SK-N-SH (cell line): ENCODE measurements around the gene CD93. TPM values are rescaled to one million over a fixed set of nuclear protein-coding genes. Genes with fewer than 3 reads are reported as not detected.

Experiments used
- CTCF ChIA-PET: fragments of 300-600, 350-600 bp; formaldehyde crosslinking; extraction: SDS; loops from one replicate; lab custom pipeline; 2021; lab: Yijun Ruan, JAX
- POLR2A ChIA-PET: fragments of 350-600 bp; sonication (Branson Sonifier 250); formaldehyde crosslinking; extraction: SDS; loops from one replicate; lab custom pipeline; 2020; ENCODE audit warnings: antibody characterized with exemption, inconsistent platforms; lab: Yijun Ruan, JAX
- DNase-seq: peaks from one replicate; pipeline ENCODE4 v3.0.0; 2012
- H2AFZ ChIP-seq: fragments of 200-600 bp; sonication (generic); 2 replicates; pipeline ENCODE4 v1.8.1; 2016; ENCODE audit warnings: antibody characterized with exemption, mild to moderate bottlenecking, low read depth
- H3F3A ChIP-seq: fragments of 200-600 bp; sonication (generic); replicated peaks from 2 replicates; pipeline ENCODE3; 2016; ENCODE audit warnings: antibody characterized with exemption, mild to moderate bottlenecking; ENCODE audit not compliant: insufficient read depth
- H3K27ac ChIP-seq, 2 experiments: fragments of 200-500 bp in 1 of 2; fragments of 200-600 bp in 1 of 2; sonication (Bioruptor generic) in 1 of 2; sonication (generic), shearing (Covaris generic) in 1 of 2; 2 replicates each; pipeline versions ENCODE4 v1.5.1 to v1.6.1; 2014 to 2016; ENCODE audit warnings: low read depth in 2 of 2, inconsistent platforms in 1 of 2, low read length in 1 of 2, mild to moderate bottlenecking in 1 of 2, mixed read lengths in 1 of 2
- H3K27me3 ChIP-seq: fragments of 200-600 bp; sonication (generic), shearing (Covaris generic); 2 replicates; pipeline ENCODE4 v1.6.1; 2016; ENCODE audit warnings: mixed run types; ENCODE audit not compliant: insufficient read depth
- H3K36me3 ChIP-seq, 2 experiments: fragments of 200-500 bp in 1 of 2; fragments of 200-600 bp in 1 of 2; sonication (Bioruptor generic) in 1 of 2; sonication (generic) in 1 of 2; replicated peaks in 1 of 2; 2 replicates each; pipeline versions ENCODE3 to v1.5.1; 2014 to 2016; ENCODE audit warnings: low read length in 1 of 2, mild to moderate bottlenecking in 1 of 2; ENCODE audit not compliant: insufficient read depth in 2 of 2, control insufficient read depth in 1 of 2
- H3K4me1 ChIP-seq, 2 experiments: fragments of 200-500 bp in 1 of 2; fragments of 200-600 bp in 1 of 2; sonication (Bioruptor generic) in 1 of 2; sonication (generic), shearing (Covaris generic) in 1 of 2; 2 replicates each; pipeline versions ENCODE4 v1.5.1 to v1.6.1; 2014 to 2016; ENCODE audit warnings: low read depth in 1 of 2, low read length in 1 of 2, mixed run types in 1 of 2; ENCODE audit not compliant: insufficient read depth in 2 of 2, control insufficient read depth in 1 of 2
- H3K4me2 ChIP-seq: fragments of 200-600 bp; sonication (generic), shearing (Covaris generic); 2 replicates; pipeline ENCODE4 v1.6.1; 2017; ENCODE audit warnings: mixed run types
- H3K4me3 ChIP-seq, 2 experiments: fragments of 200-500 bp in 1 of 2; fragments of 200-600 bp in 1 of 2; sonication (Bioruptor generic) in 1 of 2; sonication (generic), shearing (Covaris generic) in 1 of 2; 2 replicates each; pipeline versions ENCODE4 v1.5.1 to v1.8.1; 2014 to 2016; ENCODE audit warnings: low read depth in 2 of 2, inconsistent platforms in 1 of 2, low read length in 1 of 2, mild to moderate bottlenecking in 1 of 2, mixed read lengths in 1 of 2, moderate library complexity in 1 of 2
- H3K79me2 ChIP-seq: fragments of 200-600 bp; sonication (generic); 2 replicates; pipeline ENCODE4 v1.8.1; 2017; ENCODE audit warnings: mild to moderate bottlenecking; ENCODE audit not compliant: insufficient read depth
- H3K9ac ChIP-seq: fragments of 200-600 bp; sonication (generic); 2 replicates; pipeline ENCODE4 v1.6.1; 2017; ENCODE audit warnings: mixed run types
- H3K9me2 ChIP-seq: fragments of 200-600 bp; sonication (generic); 2 replicates; pipeline ENCODE4 v1.6.1; 2017; ENCODE audit warnings: mixed run types
- H3K9me3 ChIP-seq: fragments of 200-600 bp; sonication (generic); 2 replicates; pipeline ENCODE4 v1.6.1; 2017; ENCODE audit warnings: mixed run types, mild to moderate bottlenecking, moderate library complexity
- H4K20me1 ChIP-seq: fragments of 200-600 bp; sonication (generic); 2 replicates; pipeline ENCODE4 v1.6.1; 2017; ENCODE audit warnings: mild to moderate bottlenecking, mixed run types; ENCODE audit not compliant: insufficient read depth
- ELF1 ChIP-seq: IDR thresholded peaks from 2 replicates; pipeline ENCODE4 v1.4.0; 2012
- EZH2phosphoT487 ChIP-seq: fragments of 200-600 bp; sonication (generic); IDR thresholded peaks from 2 replicates; pipeline ENCODE4 v1.6.1; 2017; ENCODE audit warnings: low read depth, mixed run types, mild to moderate bottlenecking, antibody characterized with exemption, moderate library complexity, borderline replicate concordance
- FOSL2 ChIP-seq: IDR thresholded peaks from 2 replicates; pipeline ENCODE4 v1.4.0; 2012; ENCODE audit warnings: low read depth, mild to moderate bottlenecking, moderate library complexity, borderline replicate concordance
- FOXJ3 ChIP-seq: sonication (generic); formaldehyde crosslinking; IDR thresholded peaks from 2 replicates; pipeline ENCODE4 v1.5.1; 2020; ENCODE audit warnings: mild to moderate bottlenecking, missing genetic modification reagents
- FOXM1 ChIP-seq: IDR thresholded peaks from 2 replicates; pipeline ENCODE4 v1.4.0; 2012; ENCODE audit warnings: low read depth, mild to moderate bottlenecking
- JUND ChIP-seq: IDR thresholded peaks from 2 replicates; pipeline ENCODE4 v1.4.0; 2012
- MXI1 ChIP-seq: IDR thresholded peaks from 2 replicates; pipeline ENCODE4 v1.6.1; 2012; ENCODE audit warnings: mild to moderate bottlenecking, low read depth, low read length, improper control_type of control experiment
- NFIC ChIP-seq: IDR thresholded peaks from 2 replicates; pipeline ENCODE4 v1.4.0; 2012; ENCODE audit warnings: borderline replicate concordance
- NRF1 ChIP-seq: IDR thresholded peaks from 2 replicates; pipeline ENCODE4 v1.6.1; 2012; ENCODE audit warnings: low read depth, mild to moderate bottlenecking, low read length
- POLR2AphosphoS5 ChIP-seq: IDR thresholded peaks from 2 replicates; pipeline ENCODE4 v1.6.1; 2012; ENCODE audit warnings: low read depth, low read length
- RAD21 ChIP-seq: IDR thresholded peaks from 2 replicates; pipeline ENCODE4 v1.6.1; 2012; ENCODE audit warnings: mild to moderate bottlenecking, low read length
- RCOR1 ChIP-seq: fragments of 150-350 bp; IDR thresholded peaks from 2 replicates; pipeline ENCODE4 v1.6.1; 2017; ENCODE audit warnings: antibody characterized with exemption, low read length
- RFX5 ChIP-seq: IDR thresholded peaks from 2 replicates; pipeline ENCODE4 v1.6.1; 2012; ENCODE audit warnings: mild to moderate bottlenecking, improper control_type of control experiment, low read length
- RXRA ChIP-seq: IDR thresholded peaks from 2 replicates; pipeline ENCODE4 v1.4.0; 2012; ENCODE audit warnings: low read depth, mild to moderate bottlenecking, borderline replicate concordance
- SIN3A ChIP-seq: IDR thresholded peaks from 2 replicates; pipeline ENCODE4 v1.6.1; 2012; ENCODE audit warnings: low read depth, mild to moderate bottlenecking, low read length, moderate library complexity, borderline replicate concordance
- TAF1 ChIP-seq: IDR thresholded peaks from 2 replicates; pipeline ENCODE4 v1.6.1; 2012; ENCODE audit warnings: low read depth, mild to moderate bottlenecking, low read length, moderate library complexity, borderline replicate concordance
- TCF12 ChIP-seq: IDR thresholded peaks from 2 replicates; pipeline ENCODE4 v1.4.0; 2012
- YY1 ChIP-seq: IDR thresholded peaks from 2 replicates; pipeline ENCODE4 v1.4.0; 2012; ENCODE audit warnings: low read depth, mild to moderate bottlenecking
- WGBS: methylation state at CpG from one replicate; pipeline ENCODE4 v1.1.6; 2017; ENCODE audit warnings: low lambda C conversion rate; 5-methylcytosine and 5-hydroxymethylcytosine counted together
- polyA plus RNA-seq, 3 experiments: library from polyadenylated mRNA; depleted of rRNA; stranded (reverse); fragments of >200 nt; gene quantifications; 2 replicates each; pipeline ENCODE4 v1.2.3, GENCODE V29; 2012
- TF ChIP-seq, protein P1 (sequence below): fragments of 200-600 bp; sonication (generic); IDR thresholded peaks from 2 replicates; pipeline ENCODE4 v1.6.1; 2017; ENCODE audit warnings: antibody characterized with exemption, mild to moderate bottlenecking, moderate library complexity
- TF ChIP-seq, protein P2 (sequence below): fragments of 150-350 bp; IDR thresholded peaks from 2 replicates; pipeline ENCODE4 v1.6.1; 2016; ENCODE audit warnings: mild to moderate bottlenecking, low read depth, low read length
- TF ChIP-seq, protein P3 (sequence below): fragments of 150-350 bp; IDR thresholded peaks from 2 replicates; pipeline ENCODE4 v1.6.1; 2017; ENCODE audit warnings: antibody characterized with exemption, low read length, low read depth, borderline replicate concordance

CD93 gene
- polyA plus RNA-seq, 1 of the 3 experiments (the other 2 are of a cell fraction), result 0.03 TPM

DNA sequence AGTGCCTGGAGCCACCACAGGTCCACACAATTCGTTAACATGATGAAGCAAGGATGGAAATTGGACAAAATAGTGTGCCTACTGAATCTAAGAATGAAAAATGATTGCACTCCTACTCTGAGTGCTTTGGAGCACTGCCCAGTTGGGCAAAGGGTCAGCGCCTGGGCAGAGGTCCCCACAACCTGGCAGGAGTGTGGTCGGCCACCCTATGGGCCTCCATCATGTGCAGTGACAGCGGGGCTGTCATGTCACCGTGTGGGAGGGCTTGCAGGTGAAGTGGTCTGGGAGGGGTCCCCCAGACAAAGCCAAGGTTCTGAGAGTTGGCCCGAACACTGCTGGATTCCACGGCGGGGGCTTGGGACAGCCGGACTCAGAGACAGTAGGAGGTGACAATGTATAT, 36.2 kb upstream of the CD93 start:
- Histone ChIP-seq H3K79me2 (no peaks in the 10 kb centered on the region), H3K27ac (no peak overlapping the region), H3K4me3 (no peak overlapping the region), H4K20me1 (no peaks in the 10 kb centered on the region), H3K9ac (no peak overlapping the region), H3K9me2 (no peaks in the 10 kb centered on the region), H3K36me3 (no peaks in the 10 kb centered on the region), H3K4me2 (no peak overlapping the region), H2AFZ (no peak overlapping the region), H3K9me3 (no peaks in the 10 kb centered on the region), H3F3A (no peaks in the 10 kb centered on the region), H3K4me1 (no peaks in the 10 kb centered on the region), H3K27me3 (peaks cover 18% of the 10 kb centered on the region; the same call in 1 of the 2 replicates)
- 51% methylated on average over 4 of the region's 9 CpGs for WGBS
- TF ChIP-seq EZH2phosphoT487 (no peak), RFX5 (no peak), RAD21 (no peak), RCOR1 (no peak), POLR2AphosphoS5 (no peak), FOXM1 (no peak), YY1 (no peak), TCF12 (no peak), SIN3A (no peak), RXRA (no peak), MXI1 (no peak)
- TF ChIP-seq, protein P1, sequence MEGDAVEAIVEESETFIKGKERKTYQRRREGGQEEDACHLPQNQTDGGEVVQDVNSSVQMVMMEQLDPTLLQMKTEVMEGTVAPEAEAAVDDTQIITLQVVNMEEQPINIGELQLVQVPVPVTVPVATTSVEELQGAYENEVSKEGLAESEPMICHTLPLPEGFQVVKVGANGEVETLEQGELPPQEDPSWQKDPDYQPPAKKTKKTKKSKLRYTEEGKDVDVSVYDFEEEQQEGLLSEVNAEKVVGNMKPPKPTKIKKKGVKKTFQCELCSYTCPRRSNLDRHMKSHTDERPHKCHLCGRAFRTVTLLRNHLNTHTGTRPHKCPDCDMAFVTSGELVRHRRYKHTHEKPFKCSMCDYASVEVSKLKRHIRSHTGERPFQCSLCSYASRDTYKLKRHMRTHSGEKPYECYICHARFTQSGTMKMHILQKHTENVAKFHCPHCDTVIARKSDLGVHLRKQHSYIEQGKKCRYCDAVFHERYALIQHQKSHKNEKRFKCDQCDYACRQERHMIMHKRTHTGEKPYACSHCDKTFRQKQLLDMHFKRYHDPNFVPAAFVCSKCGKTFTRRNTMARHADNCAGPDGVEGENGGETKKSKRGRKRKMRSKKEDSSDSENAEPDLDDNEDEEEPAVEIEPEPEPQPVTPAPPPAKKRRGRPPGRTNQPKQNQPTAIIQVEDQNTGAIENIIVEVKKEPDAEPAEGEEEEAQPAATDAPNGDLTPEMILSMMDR, result no peak
- CTCF ChIA-PET, result no interaction called here
- DNase-seq, result no peak
- POLR2A ChIA-PET, result no interaction called here

DNA sequence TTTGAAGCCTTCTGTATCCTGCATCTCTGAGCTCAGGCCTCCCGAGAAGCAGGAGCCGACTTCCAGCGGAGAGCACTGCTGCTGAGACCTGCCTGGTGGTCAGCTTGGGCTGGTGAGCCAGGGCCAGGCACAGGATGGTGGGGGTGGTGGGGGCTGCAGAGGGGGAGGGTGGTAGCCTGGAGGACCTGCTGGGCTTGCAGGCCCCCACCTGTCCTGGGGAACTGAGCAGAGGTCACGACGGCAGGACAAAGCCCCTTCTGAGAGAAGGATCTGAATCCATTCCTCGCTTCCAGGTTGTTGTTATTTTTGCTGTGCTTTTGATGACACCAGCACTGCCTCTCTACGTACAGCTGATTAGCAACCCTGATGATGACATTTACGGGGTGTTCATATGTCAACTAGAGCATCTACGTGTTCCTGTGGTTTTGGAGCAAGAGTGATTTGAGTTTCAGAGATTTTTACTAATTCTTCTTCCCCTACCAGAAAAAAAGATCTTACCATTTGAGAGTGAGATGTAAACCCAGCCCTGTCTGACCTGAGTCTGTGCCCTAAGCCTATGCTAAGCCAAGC, 35.7 kb upstream of the CD93 start:
- ChIA-PET POLR2A (no interaction called here), CTCF (no interaction called here)
- no peaks in the 10 kb centered on the region for H3K36me3 ChIP-seq
- H3K9me2 ChIP-seq, result no peaks in the 10 kb centered on the region
- H3K4me2 ChIP-seq, result no peak overlapping the region
- TF ChIP-seq, protein P2, sequence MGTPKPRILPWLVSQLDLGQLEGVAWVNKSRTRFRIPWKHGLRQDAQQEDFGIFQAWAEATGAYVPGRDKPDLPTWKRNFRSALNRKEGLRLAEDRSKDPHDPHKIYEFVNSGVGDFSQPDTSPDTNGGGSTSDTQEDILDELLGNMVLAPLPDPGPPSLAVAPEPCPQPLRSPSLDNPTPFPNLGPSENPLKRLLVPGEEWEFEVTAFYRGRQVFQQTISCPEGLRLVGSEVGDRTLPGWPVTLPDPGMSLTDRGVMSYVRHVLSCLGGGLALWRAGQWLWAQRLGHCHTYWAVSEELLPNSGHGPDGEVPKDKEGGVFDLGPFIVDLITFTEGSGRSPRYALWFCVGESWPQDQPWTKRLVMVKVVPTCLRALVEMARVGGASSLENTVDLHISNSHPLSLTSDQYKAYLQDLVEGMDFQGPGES, result no peak
- TF ChIP-seq NFIC, result no peak
- TF ChIP-seq FOXJ3 (CRISPR knock-in tag), result no peak
- TF ChIP-seq, protein P1, result no peak
- TF ChIP-seq, protein P3, sequence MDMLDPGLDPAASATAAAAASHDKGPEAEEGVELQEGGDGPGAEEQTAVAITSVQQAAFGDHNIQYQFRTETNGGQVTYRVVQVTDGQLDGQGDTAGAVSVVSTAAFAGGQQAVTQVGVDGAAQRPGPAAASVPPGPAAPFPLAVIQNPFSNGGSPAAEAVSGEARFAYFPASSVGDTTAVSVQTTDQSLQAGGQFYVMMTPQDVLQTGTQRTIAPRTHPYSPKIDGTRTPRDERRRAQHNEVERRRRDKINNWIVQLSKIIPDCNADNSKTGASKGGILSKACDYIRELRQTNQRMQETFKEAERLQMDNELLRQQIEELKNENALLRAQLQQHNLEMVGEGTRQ, result no peak
- no peak for TF ChIP-seq NRF1
- no peak for TF ChIP-seq ELF1
- no peak for TF ChIP-seq JUND
- TF ChIP-seq RCOR1, result no peak
- TF ChIP-seq FOSL2, result no peak
- TF ChIP-seq TAF1, result no peak
- TF ChIP-seq SIN3A, result no peak
- H3K4me1 ChIP-seq, result no peaks in the 10 kb centered on the region
- H3K9me3 ChIP-seq, result no peaks in the 10 kb centered on the region
- no peak for DNase-seq
- H3K4me3 ChIP-seq, result no peak overlapping the region
- H4K20me1 ChIP-seq, result no peaks in the 10 kb centered on the region
- no peaks in the 10 kb centered on the region for H3K79me2 ChIP-seq
- no peaks in the 10 kb centered on the region for H3F3A ChIP-seq
- H3K9ac ChIP-seq, result no peak overlapping the region
- peaks cover 18% of the 10 kb centered on the region; the same call in 1 of the 2 replicates for H3K27me3 ChIP-seq
- WGBS, result 64% methylated on average over 9 of the region's 9 CpGs
- H3K27ac ChIP-seq, result no peak overlapping the region
- no peak overlapping the region for H2AFZ ChIP-seq
